Lower leg skin (tissue), 4 donors: ENCODE measurements around the gene PDCL3. TPM values are rescaled to one million over a fixed set of nuclear protein-coding genes. Genes with fewer than 3 reads are reported as not detected.

ENCODE experiments used
- DNase-seq, 2 donors: peaks; one replicate each; pipeline ENCODE4 v3.0.0-alpha.2; 2019; ENCODE audit warnings: low spot score in 2 of 2
- H3K4me3 ChIP-seq: fragments of 200-600 bp; sonication (generic); 2 replicates; pipeline ENCODE4 v1.5.1; 2017; ENCODE audit warnings: mild to moderate bottlenecking, low read depth; ENCODE audit not compliant: poor library complexity, severe bottlenecking
- POLR2A ChIP-seq, 2 donors: fragments of 450-650 bp; IDR thresholded peaks; one replicate each; pipeline ENCODE4 v1.6.1; 2016 to 2017; ENCODE audit warnings: antibody characterized with exemption in 2 of 2, mild to moderate bottlenecking in 1 of 2, moderate library complexity in 1 of 2
- WGBS, 2 donors: methylation state at CpG; one replicate each; pipeline ENCODE4 v1.1.5; 2018; 5-methylcytosine and 5-hydroxymethylcytosine counted together
- intact Hi-C: fragments of 100-400 bp; cut with DNase I; formaldehyde crosslinking; loops from one replicate; pipeline ENCODE4 v1.15.0; 2023; ENCODE audit warnings: low total_unique reads
- total RNA-seq, 4 donors: library from RNA; depleted of rRNA; stranded (reverse); fragments of >200 nt; gene quantifications; one replicate each; pipeline ENCODE4 v1.1.0, GENCODE V29; 2016
- TF ChIP-seq, protein P1 (sequence below), 3 donors: fragments of 450-650 bp; IDR thresholded peaks; one replicate each; pipeline ENCODE4 v1.5.1; 2016; ENCODE audit warnings: antibody characterized with exemption in 3 of 3, mild to moderate bottlenecking in 3 of 3, moderate library complexity in 2 of 3

PDCL3 gene
- total RNA-seq, 4 donors from 2014 or later, result 14.9 to 20.5 (median 16.2) TPM

DNA sequence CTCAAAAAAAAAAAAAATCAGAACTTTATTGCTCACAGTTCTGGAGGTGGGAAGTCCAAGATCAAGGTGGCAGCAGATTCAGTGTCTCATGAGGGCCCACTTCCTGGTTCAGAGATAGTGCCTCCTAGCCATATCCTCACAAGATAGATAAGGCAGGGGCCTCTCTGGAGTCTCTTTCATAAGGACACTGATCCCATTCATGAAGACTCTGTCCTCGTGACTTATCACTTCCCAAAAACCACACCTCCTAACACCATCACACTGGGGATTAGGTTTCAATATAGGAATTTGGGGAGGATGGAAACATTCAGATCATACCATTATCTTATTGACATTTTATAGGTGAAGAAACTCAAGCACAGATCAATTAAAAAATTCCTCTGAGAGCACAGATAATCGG is 61.1 kb downstream of the PDCL3 start:
- intact Hi-C loops, result no loop called here
- WGBS, 2 donors, result 86% methylated on average over 2 of the region's 2 CpGs
- TF ChIP-seq, protein P1, sequence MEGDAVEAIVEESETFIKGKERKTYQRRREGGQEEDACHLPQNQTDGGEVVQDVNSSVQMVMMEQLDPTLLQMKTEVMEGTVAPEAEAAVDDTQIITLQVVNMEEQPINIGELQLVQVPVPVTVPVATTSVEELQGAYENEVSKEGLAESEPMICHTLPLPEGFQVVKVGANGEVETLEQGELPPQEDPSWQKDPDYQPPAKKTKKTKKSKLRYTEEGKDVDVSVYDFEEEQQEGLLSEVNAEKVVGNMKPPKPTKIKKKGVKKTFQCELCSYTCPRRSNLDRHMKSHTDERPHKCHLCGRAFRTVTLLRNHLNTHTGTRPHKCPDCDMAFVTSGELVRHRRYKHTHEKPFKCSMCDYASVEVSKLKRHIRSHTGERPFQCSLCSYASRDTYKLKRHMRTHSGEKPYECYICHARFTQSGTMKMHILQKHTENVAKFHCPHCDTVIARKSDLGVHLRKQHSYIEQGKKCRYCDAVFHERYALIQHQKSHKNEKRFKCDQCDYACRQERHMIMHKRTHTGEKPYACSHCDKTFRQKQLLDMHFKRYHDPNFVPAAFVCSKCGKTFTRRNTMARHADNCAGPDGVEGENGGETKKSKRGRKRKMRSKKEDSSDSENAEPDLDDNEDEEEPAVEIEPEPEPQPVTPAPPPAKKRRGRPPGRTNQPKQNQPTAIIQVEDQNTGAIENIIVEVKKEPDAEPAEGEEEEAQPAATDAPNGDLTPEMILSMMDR (IDR thresholded peaks at IDR 0.05), result no peak
- TF ChIP-seq POLR2A (IDR thresholded peaks at IDR 0.05), result no peak
- DNase-seq, result no peak
- H3K4me3 ChIP-seq, result no peak overlapping the region

DNA sequence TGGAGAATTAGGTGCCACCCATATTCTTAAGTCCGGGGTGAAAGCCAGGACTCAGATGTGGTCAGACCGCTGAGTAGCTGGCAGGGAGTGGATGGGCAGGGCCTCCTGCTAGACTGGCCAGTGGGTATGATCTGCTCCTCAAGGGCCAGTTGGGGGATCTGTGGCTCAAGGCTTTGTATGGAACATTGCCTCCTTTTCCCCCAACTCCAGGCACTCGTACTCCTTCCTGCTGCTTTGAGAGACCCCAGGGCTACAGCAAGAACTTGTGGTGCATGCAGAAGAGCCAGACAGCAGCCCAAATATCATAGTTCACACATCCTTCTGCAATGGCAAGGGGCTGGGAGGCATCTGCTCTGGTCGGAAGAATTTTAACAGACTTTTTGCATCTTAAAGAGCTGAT is 61.7 kb downstream of the PDCL3 start:
- no peak for TF ChIP-seq POLR2A (IDR thresholded peaks at IDR 0.05)
- TF ChIP-seq, protein P1 (IDR thresholded peaks at IDR 0.05), result no peak
- DNase-seq, result peak in 1 of 2 donors; percentile 57
- 77 to 94% methylated on average over 4 of the region's 4 CpGs for WGBS, 2 donors
- H3K4me3 ChIP-seq, result no peak overlapping the region
- intact Hi-C loops, result no loop called here

DNA sequence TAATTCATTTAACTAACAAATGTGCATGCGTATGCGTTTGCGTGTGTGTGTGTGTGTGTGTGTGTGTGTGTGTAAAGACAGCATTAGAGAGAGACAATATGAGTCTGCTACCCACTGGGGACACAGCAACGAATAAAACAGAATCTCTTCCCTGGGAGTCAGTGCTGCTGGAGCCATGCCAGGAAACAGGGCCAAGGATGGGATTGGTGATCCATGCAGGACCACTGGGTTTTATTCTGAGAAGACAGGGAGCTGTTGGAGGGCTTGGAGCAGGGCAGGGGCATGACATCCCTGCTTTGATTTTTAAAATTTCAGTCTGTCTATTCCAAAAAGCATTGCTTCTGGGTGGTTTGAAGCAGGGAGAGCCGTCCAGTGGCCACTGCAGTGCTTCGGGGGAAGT is 62.9 kb downstream of the PDCL3 start:
- peak in 1 of 2 donors; percentile 82 for DNase-seq
- intact Hi-C loops, result no loop called here
- H3K4me3 ChIP-seq, result no peak overlapping the region
- TF ChIP-seq, protein P1 (IDR thresholded peaks at IDR 0.05), result no peak
- TF ChIP-seq POLR2A (IDR thresholded peaks at IDR 0.05), result no peak
- WGBS, 2 donors, result 57 to 66% methylated on average over 6 of the region's 6 CpGs

Other genes with a start within 250 kb of the PDCL3 start
- 1 to 10 TPM in 2 of 4 donors, under 1 TPM in 2; 0.38 to 2.6 (median 1.1) TPM for gene LONRF2, start 240.5 kb upstream of the PDCL3 start, total RNA-seq
- 1 to 10 TPM in 2 of 4 donors, under 1 TPM in 2; 0.66 to 5.5 (median 2.4) TPM for gene CHST10, start 145.3 kb upstream of the PDCL3 start, total RNA-seq
- gene NMS, start 92.5 kb upstream of the PDCL3 start, total RNA-seq, result not detected